Tibial nerve (tissue), 4 donors: ENCODE data around the gene SORBS1.

ENCODE experiments used
- EP300 ChIP-seq, 2 donors: sonication (generic); formaldehyde crosslinking; IDR thresholded peaks; one replicate each; pipeline ENCODE4 v1.6.1; 2017; ENCODE audit warnings: antibody characterized with exemption in 2 of 2, mild to moderate bottlenecking in 1 of 2
- POLR2A ChIP-seq, 2 donors: fragments of 450-650 bp; IDR thresholded peaks; one replicate each; pipeline ENCODE4 v1.6.1; 2017; ENCODE audit warnings: antibody characterized with exemption in 2 of 2, mild to moderate bottlenecking in 2 of 2, moderate library complexity in 2 of 2
- TF ChIP-seq, protein P1 (sequence below), 5 experiments: fragments of 200-600 bp in 3 of 5; fragments of 450-650 bp in 2 of 5; sonication (generic) in 3 of 5; IDR thresholded peaks; one replicate each; pipeline ENCODE4 v1.5.1; 2016 to 2019; ENCODE audit warnings: antibody characterized with exemption in 5 of 5, mild to moderate bottlenecking in 3 of 5, moderate library complexity in 2 of 5

DNA sequence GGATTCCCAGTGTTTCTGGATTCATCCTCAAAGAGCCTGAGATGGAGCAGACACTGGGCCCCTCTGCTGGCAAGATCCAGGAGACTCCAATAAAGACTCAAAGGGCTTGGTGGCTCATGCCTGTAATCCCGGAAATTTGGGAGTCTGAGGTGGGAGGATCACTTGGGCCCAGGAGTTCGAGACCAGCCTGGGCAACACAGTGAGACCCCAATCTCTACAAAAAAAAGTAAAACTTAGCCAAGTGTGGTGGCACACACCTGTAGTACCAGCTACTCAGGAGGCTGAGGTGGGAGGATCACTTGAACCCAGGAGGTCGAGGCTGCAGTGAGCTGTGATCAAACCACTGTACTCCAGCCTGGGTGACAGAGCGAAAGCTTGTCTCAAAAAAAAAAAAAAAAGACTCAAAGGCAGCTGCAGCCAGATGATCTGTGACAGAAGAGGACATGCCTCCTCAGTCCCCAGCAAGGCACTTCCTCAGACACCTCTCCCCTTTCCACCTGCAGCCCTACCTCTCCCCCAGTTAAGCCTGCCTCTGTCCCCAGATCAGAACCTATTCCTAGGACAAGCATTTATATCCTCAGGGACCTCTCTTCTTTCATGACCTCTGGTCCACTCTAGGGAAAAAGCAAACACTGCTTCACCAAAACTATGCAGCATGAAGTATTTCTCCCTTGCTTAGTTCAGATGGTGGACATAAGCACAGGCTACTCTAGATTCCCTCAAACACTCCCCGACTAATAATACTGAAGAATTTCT lies 298.2 kb downstream of the SORBS1 start:
- TF ChIP-seq, protein P1, sequence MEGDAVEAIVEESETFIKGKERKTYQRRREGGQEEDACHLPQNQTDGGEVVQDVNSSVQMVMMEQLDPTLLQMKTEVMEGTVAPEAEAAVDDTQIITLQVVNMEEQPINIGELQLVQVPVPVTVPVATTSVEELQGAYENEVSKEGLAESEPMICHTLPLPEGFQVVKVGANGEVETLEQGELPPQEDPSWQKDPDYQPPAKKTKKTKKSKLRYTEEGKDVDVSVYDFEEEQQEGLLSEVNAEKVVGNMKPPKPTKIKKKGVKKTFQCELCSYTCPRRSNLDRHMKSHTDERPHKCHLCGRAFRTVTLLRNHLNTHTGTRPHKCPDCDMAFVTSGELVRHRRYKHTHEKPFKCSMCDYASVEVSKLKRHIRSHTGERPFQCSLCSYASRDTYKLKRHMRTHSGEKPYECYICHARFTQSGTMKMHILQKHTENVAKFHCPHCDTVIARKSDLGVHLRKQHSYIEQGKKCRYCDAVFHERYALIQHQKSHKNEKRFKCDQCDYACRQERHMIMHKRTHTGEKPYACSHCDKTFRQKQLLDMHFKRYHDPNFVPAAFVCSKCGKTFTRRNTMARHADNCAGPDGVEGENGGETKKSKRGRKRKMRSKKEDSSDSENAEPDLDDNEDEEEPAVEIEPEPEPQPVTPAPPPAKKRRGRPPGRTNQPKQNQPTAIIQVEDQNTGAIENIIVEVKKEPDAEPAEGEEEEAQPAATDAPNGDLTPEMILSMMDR (IDR thresholded peaks at IDR 0.05): no peak
- no peak for TF ChIP-seq POLR2A (IDR thresholded peaks at IDR 0.05)
- no peak for TF ChIP-seq EP300 (IDR thresholded peaks at IDR 0.05)
